ENCODE data around the gene CEP164.

CEP164 gene

GRCh38 chr11:117327567-117328374 lies at the start of gene CEP164:
Gene CEP164 (plus strand): TSS chr11:117327854. CDS start chr11:117338587, 10,733 bp downstream.
- peak; percentile 94 for DNase-seq (ENCODE audit: low spot score)

GRCh38 chr11:117278347-117278746 lies 49.3 kb upstream of the CEP164 start:
- no peak for DNase-seq (ENCODE audit: low spot score)

GRCh38 chr11:117279711-117280376 lies 47.8 kb upstream of the CEP164 start:
- DNase-seq (ENCODE audit: low spot score), result no peak

- DNase-seq (ENCODE audit: low spot score), result peak; percentile 100
Measured at GRCh38 chr11:117281159-117281558, 46.5 kb upstream of the CEP164 start.

- no peak for DNase-seq (ENCODE audit: low spot score)
Measured at GRCh38 chr11:117281869-117282268, 45.8 kb upstream of the CEP164 start.

GRCh38 chr11:117282956-117283355 lies 44.7 kb upstream of the CEP164 start:
- no peak for DNase-seq (ENCODE audit: low spot score)

GRCh38 chr11:117284053-117284452 lies 43.6 kb upstream of the CEP164 start:
- no peak for DNase-seq (ENCODE audit: low spot score)

- DNase-seq (ENCODE audit: low spot score), result no peak
Measured at GRCh38 chr11:117286588-117286987, 41.1 kb upstream of the CEP164 start.

GRCh38 chr11:117287668-117288067 lies 40.0 kb upstream of the CEP164 start:
- no peak for DNase-seq (ENCODE audit: low spot score)

- no peak for DNase-seq (ENCODE audit: low spot score)
Measured at GRCh38 chr11:117289795-117290194, 37.9 kb upstream of the CEP164 start.

- DNase-seq (ENCODE audit: low spot score), result no peak
Measured at GRCh38 chr11:117290809-117291396, 36.8 kb upstream of the CEP164 start, which contains the start of gene BACE1-AS. Gene BACE1-AS (plus strand): TSS chr11:117291346.

- DNase-seq (ENCODE audit: low spot score), result no peak
Measured at GRCh38 chr11:117292616-117293015, 35.0 kb upstream of the CEP164 start.

- no peak for DNase-seq (ENCODE audit: low spot score)
Measured at GRCh38 chr11:117295438-117296137, 32.1 kb upstream of the CEP164 start.

- DNase-seq (ENCODE audit: low spot score), result no peak
Measured at GRCh38 chr11:117296881-117297280, 30.8 kb upstream of the CEP164 start.

- DNase-seq (ENCODE audit: low spot score), result no peak
Measured at GRCh38 chr11:117298195-117298594, 29.5 kb upstream of the CEP164 start.

GRCh38 chr11:117299351-117300282 lies 28.0 kb upstream of the CEP164 start:
- no peak for DNase-seq (ENCODE audit: low spot score)

GRCh38 chr11:117300283-117300663 lies 27.4 kb upstream of the CEP164 start:
- no peak for DNase-seq (ENCODE audit: low spot score)

- DNase-seq (ENCODE audit: low spot score), result no peak
Measured at GRCh38 chr11:117300773-117301172, 26.9 kb upstream of the CEP164 start.

- DNase-seq (ENCODE audit: low spot score), result no peak
Measured at GRCh38 chr11:117302228-117302627, 25.4 kb upstream of the CEP164 start.

GRCh38 chr11:117303101-117303500 lies 24.6 kb upstream of the CEP164 start:
- no peak for DNase-seq (ENCODE audit: low spot score)

GRCh38 chr11:117303646-117304315 lies 23.9 kb upstream of the CEP164 start:
- no peak for DNase-seq (ENCODE audit: low spot score)

Data from kidney capillary endothelial cell (primary cell).